Measurements from ENCODE around the gene FBLIM1.

GRCh38 chr1:15803380-15803779 lies 44.8 kb downstream of the FBLIM1 start:
- TF ChIP-seq, protein P1, sequence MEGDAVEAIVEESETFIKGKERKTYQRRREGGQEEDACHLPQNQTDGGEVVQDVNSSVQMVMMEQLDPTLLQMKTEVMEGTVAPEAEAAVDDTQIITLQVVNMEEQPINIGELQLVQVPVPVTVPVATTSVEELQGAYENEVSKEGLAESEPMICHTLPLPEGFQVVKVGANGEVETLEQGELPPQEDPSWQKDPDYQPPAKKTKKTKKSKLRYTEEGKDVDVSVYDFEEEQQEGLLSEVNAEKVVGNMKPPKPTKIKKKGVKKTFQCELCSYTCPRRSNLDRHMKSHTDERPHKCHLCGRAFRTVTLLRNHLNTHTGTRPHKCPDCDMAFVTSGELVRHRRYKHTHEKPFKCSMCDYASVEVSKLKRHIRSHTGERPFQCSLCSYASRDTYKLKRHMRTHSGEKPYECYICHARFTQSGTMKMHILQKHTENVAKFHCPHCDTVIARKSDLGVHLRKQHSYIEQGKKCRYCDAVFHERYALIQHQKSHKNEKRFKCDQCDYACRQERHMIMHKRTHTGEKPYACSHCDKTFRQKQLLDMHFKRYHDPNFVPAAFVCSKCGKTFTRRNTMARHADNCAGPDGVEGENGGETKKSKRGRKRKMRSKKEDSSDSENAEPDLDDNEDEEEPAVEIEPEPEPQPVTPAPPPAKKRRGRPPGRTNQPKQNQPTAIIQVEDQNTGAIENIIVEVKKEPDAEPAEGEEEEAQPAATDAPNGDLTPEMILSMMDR (conservative IDR thresholded peaks at IDR 0.05; ENCODE audit: low read length), result peak; percentile 81
- no peak for TF ChIP-seq EZH2phosphoT487 (IDR thresholded peaks at IDR 0.05; ENCODE audit: borderline replicate concordance, low read depth, low read length)

Data from OCI-LY7 (cell line).